ENCODE measurements around the gene CAMK2A.

DNA sequence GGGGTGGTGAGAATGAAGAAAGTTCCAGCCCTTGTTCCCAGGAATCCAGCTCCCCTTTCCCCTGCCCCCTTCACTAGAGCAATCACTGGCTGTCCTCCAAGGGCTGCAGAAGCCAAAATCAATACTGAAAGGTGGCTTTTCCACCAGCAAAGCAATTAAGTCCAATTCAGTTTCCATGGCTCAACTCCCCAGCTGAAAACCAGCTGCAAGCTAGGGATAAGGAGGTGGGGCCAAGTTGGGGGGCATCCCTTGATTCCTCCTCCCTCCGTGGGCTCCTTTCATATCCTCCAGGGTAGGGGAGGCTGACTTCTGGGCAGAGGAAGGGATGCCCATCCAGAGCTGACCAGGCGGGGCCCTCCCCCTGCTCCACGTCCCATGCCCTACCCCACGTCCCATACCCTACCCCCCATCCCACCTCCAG is 22.7 kb downstream of the CAMK2A start:
- TF ChIP-seq POLR2A (IDR thresholded peaks at IDR 0.05), result no peak
- TF ChIP-seq, protein P1, sequence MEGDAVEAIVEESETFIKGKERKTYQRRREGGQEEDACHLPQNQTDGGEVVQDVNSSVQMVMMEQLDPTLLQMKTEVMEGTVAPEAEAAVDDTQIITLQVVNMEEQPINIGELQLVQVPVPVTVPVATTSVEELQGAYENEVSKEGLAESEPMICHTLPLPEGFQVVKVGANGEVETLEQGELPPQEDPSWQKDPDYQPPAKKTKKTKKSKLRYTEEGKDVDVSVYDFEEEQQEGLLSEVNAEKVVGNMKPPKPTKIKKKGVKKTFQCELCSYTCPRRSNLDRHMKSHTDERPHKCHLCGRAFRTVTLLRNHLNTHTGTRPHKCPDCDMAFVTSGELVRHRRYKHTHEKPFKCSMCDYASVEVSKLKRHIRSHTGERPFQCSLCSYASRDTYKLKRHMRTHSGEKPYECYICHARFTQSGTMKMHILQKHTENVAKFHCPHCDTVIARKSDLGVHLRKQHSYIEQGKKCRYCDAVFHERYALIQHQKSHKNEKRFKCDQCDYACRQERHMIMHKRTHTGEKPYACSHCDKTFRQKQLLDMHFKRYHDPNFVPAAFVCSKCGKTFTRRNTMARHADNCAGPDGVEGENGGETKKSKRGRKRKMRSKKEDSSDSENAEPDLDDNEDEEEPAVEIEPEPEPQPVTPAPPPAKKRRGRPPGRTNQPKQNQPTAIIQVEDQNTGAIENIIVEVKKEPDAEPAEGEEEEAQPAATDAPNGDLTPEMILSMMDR (IDR thresholded peaks at IDR 0.05), result no peak
